Putamen (tissue), 1 donor: ENCODE data around the gene RPS6KA2.
"Not testable (repeated sequence)": the region's sequence is repeated elsewhere in the genome, so short reads cannot be mapped to it uniquely, and the experiment has no call there.

Experiments used
- DNase-seq: peaks from one replicate; pipeline ENCODE4 v3.0.0-alpha.2; 2016; ENCODE audit warnings: low spot score

Gene RPS6KA2

DNA sequence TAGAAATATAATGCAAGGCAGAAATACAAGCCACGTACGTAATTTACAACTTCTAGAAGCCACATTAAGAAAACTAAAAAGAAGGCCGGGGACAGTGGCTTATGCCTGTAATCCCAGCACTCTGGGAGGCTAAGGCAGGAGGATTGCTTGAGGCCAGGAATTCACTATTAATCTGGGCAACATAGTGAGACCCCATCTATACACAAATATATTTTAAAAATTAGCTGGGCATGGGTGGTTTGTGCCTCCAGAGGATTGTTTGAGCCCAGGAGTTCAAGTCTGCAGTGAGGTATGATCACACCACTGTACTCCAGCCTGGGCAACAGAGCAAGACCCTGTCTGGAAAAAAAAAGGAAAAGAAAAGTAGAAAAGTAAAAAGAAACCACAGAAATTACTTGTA lies 256.6 kb downstream of the RPS6KA2 start:
- no peak for DNase-seq

DNA sequence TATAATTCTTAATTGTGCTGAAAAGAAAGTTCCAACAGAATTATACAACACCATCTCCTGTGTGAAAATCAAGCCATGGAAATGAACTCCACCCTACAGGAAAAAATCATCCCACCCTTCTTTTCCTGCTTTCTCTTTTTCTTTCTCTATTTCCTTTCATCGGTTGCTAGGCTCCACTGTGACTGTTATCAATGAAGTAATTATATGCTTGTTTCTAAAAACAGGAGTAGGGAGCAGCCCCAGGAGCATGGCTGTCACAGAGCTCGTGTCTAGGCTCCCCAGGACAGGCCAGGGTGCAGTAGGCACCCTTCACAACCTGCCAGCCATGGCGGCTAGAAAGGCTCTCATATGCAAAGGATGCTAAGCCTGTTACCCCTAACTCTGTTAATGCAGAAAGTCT lies 257.3 kb downstream of the RPS6KA2 start:
- DNase-seq: no peak

GRCh38 chr6:166366921-166367320 lies 260.1 kb downstream of the RPS6KA2 start:
- DNase-seq: no peak

DNA sequence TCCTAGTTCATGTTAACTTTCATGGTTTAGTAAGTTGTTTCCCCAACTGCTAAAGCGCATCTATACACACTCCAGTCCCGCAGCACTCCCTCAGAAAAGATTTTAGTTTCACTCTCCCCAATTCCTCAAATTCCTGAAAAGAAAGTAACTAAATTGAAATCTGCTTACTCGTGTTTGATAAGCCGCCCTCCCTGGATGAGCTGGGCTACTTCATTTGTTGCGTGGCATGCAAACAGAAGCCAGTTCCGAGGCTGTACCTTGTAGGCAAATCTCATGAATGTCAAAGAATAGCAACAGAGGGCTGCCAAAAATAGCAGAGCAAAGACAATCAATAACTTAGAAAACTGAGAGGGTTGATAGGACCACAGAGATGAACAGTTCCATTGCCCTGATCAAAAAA lies 261.2 kb downstream of the RPS6KA2 start:
- no peak for DNase-seq

- peak; percentile 61 for DNase-seq
Measured at GRCh38 chr6:166365221-166365620, 261.8 kb downstream of the RPS6KA2 start.

GRCh38 chr6:166364456-166364855 lies 262.6 kb downstream of the RPS6KA2 start:
- DNase-seq: no peak

DNA sequence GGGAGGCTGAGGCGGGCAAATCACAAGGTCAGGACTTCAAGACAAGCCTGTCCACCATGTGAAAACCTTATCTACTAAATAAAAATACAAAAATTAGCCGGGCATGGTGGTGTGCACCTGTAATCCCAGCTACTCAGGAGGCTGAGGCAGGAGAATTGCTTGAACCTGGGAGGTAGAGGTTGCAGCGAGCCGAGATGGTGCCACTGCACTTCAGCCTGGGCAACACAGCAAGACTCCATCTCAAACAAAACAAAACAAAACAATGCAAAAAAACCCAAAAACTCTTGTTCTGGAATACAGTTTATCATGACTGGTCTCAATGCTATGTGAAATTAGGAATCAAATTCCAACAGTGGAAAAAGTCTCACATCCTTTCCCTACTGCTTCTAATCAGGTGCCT lies 264.6 kb downstream of the RPS6KA2 start:
- DNase-seq: not testable (repeated sequence)

GRCh38 chr6:166361077-166361429 lies 266.0 kb downstream of the RPS6KA2 start:
- DNase-seq: no peak

GRCh38 chr6:166360243-166361076 lies 266.6 kb downstream of the RPS6KA2 start:
- no peak for DNase-seq
